Measurements from ENCODE around the gene CSTF3.

Gene CSTF3

DNA sequence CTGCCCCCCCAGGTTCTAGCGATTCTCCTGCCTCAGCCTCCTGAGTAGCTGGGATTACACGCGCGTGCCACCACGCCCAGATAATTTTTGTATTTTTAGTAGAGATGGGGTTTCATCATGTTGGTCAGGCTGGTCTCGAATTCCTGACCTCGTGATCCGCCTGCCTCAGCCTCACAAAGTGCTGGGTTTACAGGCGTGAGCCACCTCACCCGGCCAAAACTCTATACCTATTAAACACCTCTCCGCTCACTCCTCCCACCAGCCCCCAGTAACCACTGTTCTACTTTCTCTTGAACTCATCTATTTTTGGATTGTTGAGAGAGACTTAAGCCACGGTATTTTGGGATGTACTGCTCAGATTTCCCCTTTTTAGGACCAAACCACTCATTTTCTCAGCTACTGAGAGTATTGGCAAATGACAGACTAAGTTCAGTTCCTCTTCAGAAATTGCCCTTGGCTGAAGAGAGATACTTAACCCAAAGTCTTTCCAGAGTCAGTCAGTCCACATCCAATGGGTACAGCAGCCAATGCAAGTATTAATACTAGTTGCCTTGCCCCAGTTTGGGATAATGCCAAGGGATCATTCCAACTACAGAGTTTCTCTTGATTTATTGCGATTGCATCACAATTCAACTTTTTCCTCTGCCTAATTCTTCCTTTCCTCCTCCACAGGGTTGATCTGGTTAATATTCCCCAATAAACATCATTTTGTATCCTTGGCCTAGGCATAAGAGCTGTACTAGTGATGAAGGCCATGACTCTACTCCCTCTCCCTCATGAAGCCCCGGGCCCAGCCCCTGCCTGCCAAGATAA is 36.8 kb upstream of the CSTF3 start:
- no peak for DNase-seq
- Histone ChIP-seq H3K4me2 (ENCODE audit: insufficient read depth, low read length) (no peak overlapping the region), H3K9ac (ENCODE audit: low read depth, low read length) (no peak overlapping the region), H3K9me3 (ENCODE audit: insufficient read depth, low read length, severe bottlenecking) (no peaks in the 10 kb centered on the region), H3K79me2 (ENCODE audit: insufficient read depth, low read length) (no peaks in the 10 kb centered on the region), H3K27ac (ENCODE audit: low read length) (no peak overlapping the region), H3K4me3 (ENCODE audit: low read depth in 1 of 2, low read length in 2 of 2) (no peak overlapping the region), H4K20me1 (ENCODE audit: insufficient read depth, low read length) (no peaks in the 10 kb centered on the region), H3K4me1 (ENCODE audit: insufficient read depth, low read length) (no peaks in the 10 kb centered on the region), H3K36me3 (ENCODE audit: insufficient read depth, low read length) (no peaks in the 10 kb centered on the region), H2AFZ (ENCODE audit: low read depth, low read length) (no peak overlapping the region), H3K27me3 (ENCODE audit: insufficient read depth, low read length, poor library complexity) (no peaks in the 10 kb centered on the region)
- TF ChIP-seq, protein P1, sequence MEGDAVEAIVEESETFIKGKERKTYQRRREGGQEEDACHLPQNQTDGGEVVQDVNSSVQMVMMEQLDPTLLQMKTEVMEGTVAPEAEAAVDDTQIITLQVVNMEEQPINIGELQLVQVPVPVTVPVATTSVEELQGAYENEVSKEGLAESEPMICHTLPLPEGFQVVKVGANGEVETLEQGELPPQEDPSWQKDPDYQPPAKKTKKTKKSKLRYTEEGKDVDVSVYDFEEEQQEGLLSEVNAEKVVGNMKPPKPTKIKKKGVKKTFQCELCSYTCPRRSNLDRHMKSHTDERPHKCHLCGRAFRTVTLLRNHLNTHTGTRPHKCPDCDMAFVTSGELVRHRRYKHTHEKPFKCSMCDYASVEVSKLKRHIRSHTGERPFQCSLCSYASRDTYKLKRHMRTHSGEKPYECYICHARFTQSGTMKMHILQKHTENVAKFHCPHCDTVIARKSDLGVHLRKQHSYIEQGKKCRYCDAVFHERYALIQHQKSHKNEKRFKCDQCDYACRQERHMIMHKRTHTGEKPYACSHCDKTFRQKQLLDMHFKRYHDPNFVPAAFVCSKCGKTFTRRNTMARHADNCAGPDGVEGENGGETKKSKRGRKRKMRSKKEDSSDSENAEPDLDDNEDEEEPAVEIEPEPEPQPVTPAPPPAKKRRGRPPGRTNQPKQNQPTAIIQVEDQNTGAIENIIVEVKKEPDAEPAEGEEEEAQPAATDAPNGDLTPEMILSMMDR (IDR thresholded peaks at IDR 0.05; ENCODE audit: borderline replicate concordance, extremely low read depth, low read length, poor library complexity, severe bottlenecking): no peak
- TF ChIP-seq EZH2 (IDR thresholded peaks at IDR 0.05; ENCODE audit: borderline replicate concordance, low read depth, low read length, severe bottlenecking): no peak
- ATAC-seq (ENCODE audit: insufficient read depth, low read depth): no peak

DNA sequence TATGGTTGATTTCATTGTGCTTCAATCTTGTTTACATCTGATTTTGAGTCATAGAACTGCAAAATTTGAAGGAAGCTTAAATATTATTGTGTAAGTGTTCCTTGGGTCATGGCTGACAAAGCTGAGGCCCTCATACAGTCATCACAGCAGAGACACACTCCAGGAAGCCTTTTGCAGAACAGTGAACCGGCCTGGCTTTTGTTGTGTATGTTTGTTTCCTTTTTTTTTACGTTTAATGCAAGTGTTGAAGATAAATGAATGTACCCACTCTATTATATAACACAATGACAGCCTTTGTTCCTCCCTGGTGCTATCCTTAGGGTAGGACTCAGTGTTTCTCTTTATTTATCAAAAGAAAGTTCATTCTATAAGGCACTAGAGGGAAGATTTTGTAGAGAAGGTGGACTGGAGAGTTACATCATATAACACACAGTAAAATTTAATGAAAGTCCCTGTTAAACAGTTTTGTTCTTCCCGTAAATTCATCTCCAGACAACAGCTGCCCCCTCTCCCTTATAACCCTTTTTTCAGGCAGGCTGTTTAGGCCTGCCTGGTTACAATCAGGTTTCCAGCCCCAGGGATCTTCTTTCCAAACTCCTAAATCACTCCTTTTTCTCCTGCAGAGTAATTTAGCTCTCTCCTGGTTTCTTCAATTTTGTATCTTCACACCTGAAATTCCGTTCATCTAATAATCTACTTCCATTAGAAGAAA is 34.3 kb upstream of the CSTF3 start:
- DNase-seq (no peak), ATAC-seq (ENCODE audit: insufficient read depth, low read depth) (no peak)
- no peak overlapping the region for H3K27ac ChIP-seq (ENCODE audit: low read length)
- no peaks in the 10 kb centered on the region for H3K4me1 ChIP-seq (ENCODE audit: insufficient read depth, low read length)
- H2AFZ ChIP-seq (ENCODE audit: low read depth, low read length): no peak overlapping the region
- no peaks in the 10 kb centered on the region for H3K79me2 ChIP-seq (ENCODE audit: insufficient read depth, low read length)
- H3K9me3 ChIP-seq (ENCODE audit: insufficient read depth, low read length, severe bottlenecking): no peaks in the 10 kb centered on the region
- H3K4me3 ChIP-seq (ENCODE audit: low read depth in 1 of 2, low read length in 2 of 2): no peak overlapping the region
- H3K9ac ChIP-seq (ENCODE audit: low read depth, low read length): no peak overlapping the region
- no peaks in the 10 kb centered on the region for H3K27me3 ChIP-seq (ENCODE audit: insufficient read depth, low read length, poor library complexity)
- no peak for TF ChIP-seq EZH2 (IDR thresholded peaks at IDR 0.05; ENCODE audit: borderline replicate concordance, low read depth, low read length, severe bottlenecking)
- TF ChIP-seq, protein P1 (IDR thresholded peaks at IDR 0.05; ENCODE audit: borderline replicate concordance, extremely low read depth, low read length, poor library complexity, severe bottlenecking): no peak
- H4K20me1 ChIP-seq (ENCODE audit: insufficient read depth, low read length): no peaks in the 10 kb centered on the region
- H3K4me2 ChIP-seq (ENCODE audit: insufficient read depth, low read length): no peak overlapping the region
- H3K36me3 ChIP-seq (ENCODE audit: insufficient read depth, low read length): no peaks in the 10 kb centered on the region

DNA sequence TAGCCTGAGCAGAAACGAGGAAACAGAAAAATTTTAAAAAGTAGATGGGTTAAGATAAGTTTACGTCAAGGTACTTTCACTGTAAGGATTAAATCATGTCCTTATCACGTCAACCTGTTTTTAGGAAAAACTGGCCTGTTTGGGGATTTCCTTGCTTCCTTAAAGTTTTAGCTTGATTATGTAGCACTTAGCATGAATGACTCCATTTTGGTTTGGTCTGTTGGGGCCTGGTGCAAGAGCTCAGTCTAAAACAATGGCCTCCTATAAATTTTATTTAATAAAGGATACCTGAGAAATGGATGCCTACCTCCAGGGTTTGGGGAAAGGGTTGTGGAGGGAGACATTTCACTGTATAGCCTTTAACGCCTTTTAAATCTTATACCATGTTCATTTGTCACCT is 33.2 kb upstream of the CSTF3 start:
- Histone ChIP-seq H4K20me1 (ENCODE audit: insufficient read depth, low read length) (no peaks in the 10 kb centered on the region), H3K36me3 (ENCODE audit: insufficient read depth, low read length) (peaks cover 6% of the 10 kb centered on the region), H3K79me2 (ENCODE audit: insufficient read depth, low read length) (no peaks in the 10 kb centered on the region), H3K9me3 (ENCODE audit: insufficient read depth, low read length, severe bottlenecking) (no peaks in the 10 kb centered on the region), H3K27me3 (ENCODE audit: insufficient read depth, low read length, poor library complexity) (no peaks in the 10 kb centered on the region), H3K4me2 (ENCODE audit: insufficient read depth, low read length) (no peak overlapping the region), H3K4me3 (ENCODE audit: low read depth in 1 of 2, low read length in 2 of 2) (no peak overlapping the region), H3K9ac (ENCODE audit: low read depth, low read length) (no peak overlapping the region), H3K4me1 (ENCODE audit: insufficient read depth, low read length) (no peaks in the 10 kb centered on the region), H3K27ac (ENCODE audit: low read length) (no peak overlapping the region), H2AFZ (ENCODE audit: low read depth, low read length) (no peak overlapping the region)
- no peak for DNase-seq
- ATAC-seq (ENCODE audit: insufficient read depth, low read depth): no peak
- TF ChIP-seq, protein P1 (IDR thresholded peaks at IDR 0.05; ENCODE audit: borderline replicate concordance, extremely low read depth, low read length, poor library complexity, severe bottlenecking): no peak
- no peak for TF ChIP-seq EZH2 (IDR thresholded peaks at IDR 0.05; ENCODE audit: borderline replicate concordance, low read depth, low read length, severe bottlenecking)

All from DND-41 (cell line).